IMR-90 (cell line): ENCODE data around the gene EIF4B. TPM values are rescaled to one million over a fixed set of nuclear protein-coding genes. Genes with fewer than 3 reads are reported as not detected.

Experiments used
- ATAC-seq: fragments of 200-7000 bp; cut with Tn5 transposase; 2 replicates; pipeline ENCODE4 v1.9.1; 2020; ENCODE audit warnings: low read depth, mild to moderate bottlenecking, moderate library complexity
- BruUV-seq: library from RNA; stranded (reverse); fragments of 400-500 nt; replicated peaks from 2 replicates; lab custom pipeline; 2021; lab: Mats Ljungman, UMichigan
- CTCF ChIA-PET: fragments of 300-600 bp; formaldehyde crosslinking; extraction: SDS; loops from one replicate; lab custom pipeline; 2021; ENCODE audit warnings: antibody characterized with exemption; lab: Yijun Ruan, JAX
- POLR2A ChIA-PET: fragments of 300-600 bp; sonication (Branson Sonifier 250); formaldehyde crosslinking; loops from one replicate; lab custom pipeline; 2022; ENCODE audit warnings: antibody characterized with exemption; ENCODE audit not compliant: unreplicated experiment; lab: Charles Lee
- DNase-seq: peaks from one replicate; pipeline ENCODE4 v3.0.0; 2013
- H2AFZ ChIP-seq: replicated peaks from 2 replicates; pipeline ENCODE3; 2013; ENCODE audit warnings: low read length, mild to moderate bottlenecking; ENCODE audit not compliant: poor library complexity
- H2AK5ac ChIP-seq: 2 replicates; pipeline ENCODE4 v1.6.1; 2013; ENCODE audit warnings: low read depth, low read length, inconsistent platforms
- H2AK9ac ChIP-seq: replicated peaks from 2 replicates; pipeline ENCODE3; 2013; ENCODE audit warnings: mild to moderate bottlenecking, low read depth, low read length, moderate library complexity; ENCODE audit not compliant: poor library complexity
- H2BK120ac ChIP-seq: 2 replicates; pipeline ENCODE4 v1.6.1; 2013; ENCODE audit warnings: low read depth, low read length, inconsistent platforms
- H2BK15ac ChIP-seq: 3 replicates; pipeline ENCODE4 v1.6.1; 2013; ENCODE audit warnings: low read depth, low read length, inconsistent platforms
- H2BK20ac ChIP-seq: 2 replicates; pipeline ENCODE4 v1.6.1; 2013; ENCODE audit warnings: low read depth, mild to moderate bottlenecking, inconsistent platforms, low read length, moderate library complexity
- H2BK5ac ChIP-seq: 2 replicates; pipeline ENCODE4 v1.6.1; 2013; ENCODE audit warnings: mild to moderate bottlenecking, low read depth, low read length, inconsistent platforms; ENCODE audit not compliant: poor library complexity, severe bottlenecking
- H3K14ac ChIP-seq: replicated peaks from 2 replicates; pipeline ENCODE4 v1.6.1; 2013; ENCODE audit warnings: low read depth, low read length, inconsistent platforms
- H3K18ac ChIP-seq: 2 replicates; pipeline ENCODE4 v1.6.1; 2013; ENCODE audit warnings: low read depth, low read length, control low read depth
- H3K23ac ChIP-seq: 2 replicates; pipeline ENCODE4 v1.6.1; 2013; ENCODE audit warnings: low read depth, low read length, inconsistent platforms
- H3K27ac ChIP-seq: 2 replicates; pipeline ENCODE4 v1.5.1; 2013; ENCODE audit warnings: mild to moderate bottlenecking, control low read depth, low read length; ENCODE audit not compliant: insufficient read depth
- H3K27me3 ChIP-seq: 2 replicates; pipeline ENCODE4 v1.6.1; 2013; ENCODE audit warnings: low read length; ENCODE audit not compliant: control insufficient read depth, insufficient read depth
- H3K36me3 ChIP-seq: 2 replicates; pipeline ENCODE4 v1.6.1; 2013; ENCODE audit warnings: low read length, mixed read lengths; ENCODE audit not compliant: control insufficient read depth, insufficient read depth
- H3K4ac ChIP-seq: 2 replicates; pipeline ENCODE4 v1.6.1; 2013; ENCODE audit warnings: low read depth, low read length, inconsistent platforms
- H3K4me1 ChIP-seq: 2 replicates; pipeline ENCODE4 v1.6.1; 2013; ENCODE audit warnings: low read length, mixed read lengths; ENCODE audit not compliant: control insufficient read depth, insufficient read depth
- H3K4me2 ChIP-seq: 2 replicates; pipeline ENCODE4 v1.6.1; 2013; ENCODE audit warnings: low read depth, mild to moderate bottlenecking, control low read depth, low read length, moderate library complexity
- H3K4me3 ChIP-seq: 2 replicates; pipeline ENCODE4 v1.5.1; 2013; ENCODE audit warnings: low read depth, mild to moderate bottlenecking, control low read depth, low read length, moderate library complexity; ENCODE audit not compliant: insufficient read depth
- H3K56ac ChIP-seq: 2 replicates; pipeline ENCODE4 v1.6.1; 2013; ENCODE audit warnings: low read length, inconsistent platforms; ENCODE audit not compliant: insufficient read depth; ENCODE audit errors: extremely low read depth
- H3K79me1 ChIP-seq, 2 experiments: 2 replicates each; pipeline ENCODE4 v1.6.1; 2013; ENCODE audit warnings: low read length in 2 of 2, inconsistent platforms in 1 of 2, low read depth in 1 of 2
- H3K9ac ChIP-seq: 2 replicates; pipeline ENCODE4 v1.6.1; 2013; ENCODE audit warnings: low read depth, low read length, control low read depth
- H3K9me1 ChIP-seq: 2 replicates; pipeline ENCODE4 v1.6.1; 2013; ENCODE audit warnings: low read length, inconsistent platforms; ENCODE audit not compliant: insufficient read depth
- H3K9me3 ChIP-seq: 2 replicates; pipeline ENCODE4 v1.6.1; 2013; ENCODE audit warnings: low read length; ENCODE audit not compliant: control insufficient read depth, insufficient read depth
- H4K20me1 ChIP-seq: 2 replicates; pipeline ENCODE4 v1.6.1; 2013; ENCODE audit warnings: low read length, inconsistent platforms; ENCODE audit not compliant: insufficient read depth
- H4K5ac ChIP-seq: 2 replicates; pipeline ENCODE4 v1.6.1; 2013; ENCODE audit warnings: mild to moderate bottlenecking, low read depth, low read length, control low read depth
- H4K8ac ChIP-seq, 2 experiments: 2 replicates each; pipeline ENCODE4 v1.6.1; 2013; ENCODE audit warnings: low read depth in 2 of 2, low read length in 2 of 2, control low read depth in 1 of 2, inconsistent platforms in 1 of 2
- H4K91ac ChIP-seq: 2 replicates; pipeline ENCODE4 v1.6.1; 2013; ENCODE audit warnings: low read depth, low read length, inconsistent platforms; ENCODE audit not compliant: insufficient read depth
- FOS ChIP-seq: fragments of 150-350 bp; IDR thresholded peaks from 2 replicates; pipeline ENCODE4 v1.6.1; 2016; ENCODE audit warnings: low read depth, low read length
- WGBS, 2 experiments: methylation state at CpG; one replicate each; pipeline versions ENCODE4 v1.1.5 to v1.1.7; 2013; ENCODE audit warnings: missing lambda C conversion rate in 2 of 2; ENCODE audit not compliant: insufficient read length in 1 of 2; ENCODE audit errors: extremely low coverage in 2 of 2; 5-methylcytosine and 5-hydroxymethylcytosine counted together
- dilution Hi-C: fragments of 300-500 bp; cut with HindIII; formaldehyde crosslinking; loops from one replicate; pipeline ENCODE4 v1.14.3; 2018; ENCODE audit warnings: low sequenced_read_pairs; ENCODE audit not compliant: unreplicated experiment
- in situ Hi-C: fragments of 300-500 bp; cut with MboI; formaldehyde crosslinking; loops from 3 replicates; pipeline ENCODE4 v1.14.3; 2019; ENCODE audit warnings: low sequenced_read_pairs, inconsistent platforms, mixed read lengths
- intact Hi-C: fragments of 100-400 bp; cut with micrococcal nuclease; formaldehyde crosslinking; loops from 2 replicates; pipeline ENCODE4 v1.10.0; 2022
- polyA plus RNA-seq, 3 experiments: library from polyadenylated mRNA; depleted of rRNA; stranded (reverse); fragments of >200 nt; gene quantifications; 2 replicates each; pipeline ENCODE4 v1.2.3, GENCODE V29; 2012; ENCODE audit warnings: low replicate concordance in 1 of 3
- total RNA-seq: library from RNA; depleted of rRNA; stranded (reverse); fragments of >200 nt; gene quantifications from 2 replicates; pipeline ENCODE4 v1.2.3, GENCODE V29; 2012

The EIF4B gene
- total and polyA plus RNA-seq, 2 of the 4 experiments (the other 2 are of a cell fraction) = 313 to 671 TPM

DNA sequence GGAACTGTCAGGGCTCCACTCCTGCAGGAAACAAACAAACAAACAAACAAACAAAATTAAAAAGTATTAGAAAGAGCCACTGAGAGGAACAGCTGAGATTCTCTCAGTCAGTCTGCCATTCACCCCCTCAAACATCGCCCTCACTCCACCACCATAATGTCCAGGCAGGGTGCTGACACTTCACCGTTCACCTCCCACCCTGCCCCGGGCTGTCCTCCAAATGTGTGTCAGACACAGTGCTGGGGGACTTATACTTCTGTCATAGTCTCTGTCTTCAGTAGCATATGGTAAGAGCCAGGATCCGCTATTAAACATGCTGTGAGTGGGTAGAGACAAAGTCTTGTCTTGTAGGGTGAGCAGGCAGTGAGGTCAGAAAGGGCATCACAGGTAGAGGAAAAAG lies 29.1 kb upstream of the EIF4B start:
- Histone ChIP-seq H3K4ac (peak overlapping the region; percentile 66), H2BK15ac (peak overlapping the region; percentile 26; the same call in 2 of the 3 replicates), H3K4me2 (no peak overlapping the region), H4K8ac (peak overlapping the region; percentile 59 to 72; a peak in 2 of 4 replicates), H2AFZ (peak overlapping the region; percentile 5), H3K18ac (no peak overlapping the region; the same call in 1 of the 2 replicates), H4K20me1 (no peaks in the 10 kb centered on the region), H3K9ac (no peak overlapping the region), H2AK5ac (peak overlapping the region; percentile 2; the same call in 1 of the 2 replicates), H3K14ac (peak overlapping the region; percentile 29), H2BK120ac (peak overlapping the region; percentile 71), H3K27ac (peak overlapping the region; percentile 6), H3K27me3 (no peaks in the 10 kb centered on the region), H4K5ac (no peak overlapping the region; the same call in 1 of the 2 replicates), H4K91ac (peak overlapping the region; percentile 85), H2BK20ac (peak overlapping the region; percentile 89), H3K36me3 (no peaks in the 10 kb centered on the region), H3K9me1 (peaks cover 25% of the 10 kb centered on the region), H2AK9ac (peak overlapping the region; percentile 38), H3K23ac (peak overlapping the region; percentile 21), H2BK5ac (no peak overlapping the region), H3K4me3 (no peak overlapping the region), H3K56ac (peak overlapping the region; percentile 50; the same call in 1 of the 2 replicates), H3K9me3 (no peaks in the 10 kb centered on the region), H3K4me1 (peaks cover 17% of the 10 kb centered on the region), H3K79me1 (no peaks in the 10 kb centered on the region; a peak in 1 of 4 replicates)
- intact Hi-C loops (no loop called here), dilution Hi-C loops (loop anchor here (25.0 kb wide), 1 partner anchor 90 kb away; no protein-coding TSS in a partner anchor), in situ Hi-C loops (loop anchor here (5.0 to 10.0 kb wide), 2 partner anchors 90 to 822 kb away; no protein-coding TSS in a partner anchor)
- no TSS peak for BruUV-seq
- TF ChIP-seq FOS = no peak
- DNase-seq = no peak
- ATAC-seq = no peak
- ChIA-PET CTCF (interaction anchor here (0.6 to 6.4 kb wide), 3 partner anchors 51 to 1073 kb away, joined by 3 to 130 read pairs (median 3); no protein-coding TSS in a partner anchor), POLR2A (interaction anchor here (0.6 kb wide), 2 partner anchors 11 to 1091 kb away, joined by 3 to 5 read pairs; no protein-coding TSS in a partner anchor)
- WGBS, 2 experiments = no CpG with 5 or more reads among the region's 4 CpGs
